Activated naive CD4-positive, alpha-beta T cell treated with anti-CD3 and anti-CD28 coated beads for 36 hours (primary cell): Measurements from ENCODE around the gene ECM2. TPM values are rescaled to one million over a fixed set of nuclear protein-coding genes. Genes with fewer than 3 reads are reported as not detected.

Source experiments
- CTCF ChIA-PET: fragments of 350-600 bp; sonication (Branson Sonifier 250); formaldehyde crosslinking; loops from one replicate; lab custom pipeline; 2021; ENCODE audit warnings: antibody characterized with exemption; lab: Charles Lee
- DNase-seq: peaks from one replicate; pipeline ENCODE4 v3.0.0-alpha.2; 2020
- H3K27ac Mint-ChIP-seq: one replicate; pipeline ENCODE4 v1.8.0; 2021; ENCODE audit warnings: mild to moderate bottlenecking, mixed read lengths
- H3K27me3 Mint-ChIP-seq: one replicate; pipeline ENCODE4 v1.8.0; 2021; ENCODE audit warnings: low read depth, mixed read lengths
- H3K36me3 Mint-ChIP-seq: one replicate; pipeline ENCODE4 v1.8.0; 2021; ENCODE audit warnings: low read depth, mixed read lengths
- H3K4me1 Mint-ChIP-seq: one replicate; pipeline ENCODE4 v1.8.0; 2021; ENCODE audit warnings: low read depth, mixed read lengths
- H3K4me3 Mint-ChIP-seq: one replicate; pipeline ENCODE4 v1.8.0; 2021; ENCODE audit warnings: mild to moderate bottlenecking, moderate library complexity, mixed read lengths
- H3K9me3 Mint-ChIP-seq: one replicate; pipeline ENCODE4 v1.8.0; 2021; ENCODE audit warnings: mixed read lengths
- intact Hi-C: fragments of 100-400 bp; cut with micrococcal nuclease; formaldehyde crosslinking; loops from one replicate; pipeline ENCODE4 v1.15.1; 2023
- microRNA-seq: library from miRNA; unstranded; fragments of <30 nt; microRNA quantifications from one replicate; pipeline ENCODE4 v1.2.0, GENCODE V29; 2022; ENCODE audit warnings: borderline microRNAs expressed, borderline replicate concordance
- total RNA-seq, 2 experiments: library from RNA; stranded (reverse); gene quantifications; one replicate each; pipeline ENCODE4 v1.2.3, GENCODE V29; 2021

ECM2 gene
- total RNA-seq, 2 experiments from 2014 or later, result not detected

- Mint-ChIP-seq H3K27ac (no peak overlapping the region), H3K36me3 (no peaks in the 10 kb centered on the region), H3K4me3 (no peak overlapping the region), H3K9me3 (no peaks in the 10 kb centered on the region), H3K27me3 (no peaks in the 10 kb centered on the region), H3K4me1 (peaks cover 7% of the 10 kb centered on the region)
- CTCF ChIA-PET, result no interaction called here
- intact Hi-C loops, result no loop called here
- DNase-seq, result peak; percentile 21
Measured at GRCh38 chr9:92476962-92477361, 58.8 kb downstream of the ECM2 start.

DNA sequence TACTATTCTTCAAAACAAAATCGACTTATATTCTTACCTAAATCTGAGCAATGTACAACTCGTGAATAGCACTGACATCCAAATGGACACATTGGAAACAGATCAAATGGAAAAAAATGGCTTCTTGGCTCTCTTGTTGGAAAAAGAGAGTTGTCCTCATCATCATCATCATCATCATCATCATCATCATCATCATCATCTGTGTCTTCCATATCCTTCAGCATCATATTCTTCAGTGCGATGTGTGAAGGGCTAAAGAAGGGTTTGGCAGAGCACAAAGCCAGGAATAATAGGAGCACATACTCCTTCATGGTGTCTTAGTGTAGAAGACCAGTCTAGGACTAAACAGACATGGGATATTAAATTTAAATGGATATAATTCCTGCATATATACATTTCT is 61.2 kb downstream of the ECM2 start:
- CTCF ChIA-PET, result no interaction called here
- Mint-ChIP-seq H3K4me3 (no peak overlapping the region), H3K27ac (no peak overlapping the region)

GRCh38 chr9:92468206-92468605 is 67.6 kb downstream of the ECM2 start:
- H3K4me1 Mint-ChIP-seq, result no peaks in the 10 kb centered on the region
- no peak overlapping the region for H3K4me3 Mint-ChIP-seq
- intact Hi-C loops, result no loop called here
- no peaks in the 10 kb centered on the region for H3K27me3 Mint-ChIP-seq
- no peak overlapping the region for H3K27ac Mint-ChIP-seq
- CTCF ChIA-PET, result no interaction called here
- DNase-seq, result no peak
- no peaks in the 10 kb centered on the region for H3K9me3 Mint-ChIP-seq
- H3K36me3 Mint-ChIP-seq, result no peaks in the 10 kb centered on the region

More for the DNA sequence above, 61.2 kb downstream of the ECM2 start:
- intact Hi-C loops, result no loop called here
- H3K27me3 Mint-ChIP-seq, result no peaks in the 10 kb centered on the region
- peaks cover 2% of the 10 kb centered on the region for H3K4me1 Mint-ChIP-seq
- H3K9me3 Mint-ChIP-seq, result no peaks in the 10 kb centered on the region
- no peak for DNase-seq
- no peaks in the 10 kb centered on the region for H3K36me3 Mint-ChIP-seq

DNA sequence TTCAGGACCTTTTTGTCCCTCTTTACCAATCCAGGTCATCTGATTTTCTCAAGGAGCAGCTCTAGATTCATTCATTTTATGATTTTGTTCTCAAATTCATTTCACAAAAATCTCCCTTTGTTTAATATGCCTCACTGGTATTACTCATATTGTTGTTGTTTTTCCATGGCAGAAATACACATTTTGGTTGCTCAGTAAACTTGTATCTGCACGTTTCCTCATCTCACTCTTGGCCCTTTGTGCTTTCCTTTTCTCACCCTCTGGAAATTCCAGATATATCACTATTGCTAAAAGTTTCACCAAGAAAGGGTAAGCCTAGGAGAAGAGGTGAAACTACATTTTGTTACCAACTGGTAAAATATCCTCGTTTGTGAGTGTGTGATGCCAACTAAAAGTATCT is 68.3 kb downstream of the ECM2 start:
- DNase-seq, result no peak
- Mint-ChIP-seq H3K36me3 (no peaks in the 10 kb centered on the region), H3K4me3 (no peak overlapping the region), H3K9me3 (no peaks in the 10 kb centered on the region), H3K27ac (no peak overlapping the region), H3K27me3 (no peaks in the 10 kb centered on the region), H3K4me1 (no peaks in the 10 kb centered on the region)
- intact Hi-C loops, result no loop called here
- CTCF ChIA-PET, result no interaction called here

DNA sequence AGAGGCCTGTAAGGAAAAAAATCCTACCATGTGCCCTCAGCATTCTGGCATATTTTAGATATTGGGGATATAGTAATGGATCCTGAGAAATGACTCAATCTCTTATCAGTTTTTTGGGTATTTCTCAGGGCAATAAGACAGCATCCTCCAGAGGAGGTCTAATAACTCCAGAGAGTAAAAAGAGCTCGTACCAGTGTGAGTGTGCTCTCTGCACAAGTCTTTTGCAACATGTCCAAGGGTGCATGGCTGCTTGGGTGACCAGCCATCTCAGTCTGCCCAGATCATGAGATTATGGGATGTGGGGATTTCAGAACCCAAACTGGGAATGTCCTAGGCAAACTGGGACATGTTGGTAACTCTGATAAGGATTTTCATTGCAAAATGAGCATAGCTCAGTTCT is 68.7 kb downstream of the ECM2 start:
- H3K36me3 Mint-ChIP-seq, result no peaks in the 10 kb centered on the region
- CTCF ChIA-PET, result no interaction called here
- H3K4me3 Mint-ChIP-seq, result no peak overlapping the region
- no peak overlapping the region for H3K27ac Mint-ChIP-seq
- intact Hi-C loops, result no loop called here
- DNase-seq, result no peak
- no peaks in the 10 kb centered on the region for H3K4me1 Mint-ChIP-seq
- no peaks in the 10 kb centered on the region for H3K9me3 Mint-ChIP-seq
- H3K27me3 Mint-ChIP-seq, result no peaks in the 10 kb centered on the region

DNA sequence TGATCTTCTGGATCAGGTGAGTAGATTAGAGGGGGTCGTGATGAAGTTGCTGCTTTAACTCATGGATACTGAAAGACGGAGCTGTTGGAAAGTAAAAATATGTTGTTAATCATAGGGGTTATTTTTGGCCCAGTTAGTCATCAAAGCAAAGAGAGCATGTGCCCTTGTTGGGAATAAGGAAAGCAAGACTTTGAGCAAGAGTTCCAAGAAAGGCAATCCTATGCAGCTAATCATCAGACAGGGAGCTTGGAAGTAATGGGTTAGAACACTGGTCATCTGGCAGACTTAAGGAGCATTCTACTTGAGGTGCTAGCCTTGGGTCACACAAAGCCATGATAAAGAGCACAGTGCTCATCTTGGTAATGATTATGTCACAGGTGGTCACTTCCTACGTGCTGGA is 71.8 kb downstream of the ECM2 start:
- DNase-seq, result no peak
- Mint-ChIP-seq H3K4me1 (no peaks in the 10 kb centered on the region), H3K36me3 (no peaks in the 10 kb centered on the region), H3K27ac (no peak overlapping the region), H3K9me3 (no peaks in the 10 kb centered on the region), H3K4me3 (no peak overlapping the region), H3K27me3 (no peaks in the 10 kb centered on the region)
- CTCF ChIA-PET, result interaction anchor here (1.2 kb wide), 1 partner anchor 19 kb away, joined by 5 read pairs; no protein-coding TSS in a partner anchor
- intact Hi-C loops, result no loop called here

DNA sequence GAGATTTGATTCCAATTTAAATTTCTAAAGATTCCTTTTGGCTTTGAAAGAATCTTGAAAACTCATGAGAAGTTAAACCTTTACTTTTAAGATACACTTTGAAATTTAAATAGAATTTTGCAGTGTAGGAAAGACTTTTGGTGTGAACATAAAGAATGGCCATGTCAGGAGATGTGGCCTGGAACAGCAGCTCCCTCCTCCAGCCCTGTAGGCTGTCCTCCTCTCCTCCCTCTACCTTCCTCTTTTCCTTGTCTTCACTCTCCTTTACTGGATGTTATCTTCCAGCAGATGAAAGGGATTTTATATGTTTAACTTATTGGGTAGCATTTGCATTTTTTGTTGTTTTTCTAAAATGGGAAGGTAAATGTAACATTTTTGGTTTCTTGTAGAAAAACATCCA is 72.4 kb downstream of the ECM2 start:
- no peaks in the 10 kb centered on the region for H3K4me1 Mint-ChIP-seq
- H3K36me3 Mint-ChIP-seq, result no peaks in the 10 kb centered on the region
- intact Hi-C loops, result no loop called here
- H3K4me3 Mint-ChIP-seq, result no peak overlapping the region
- DNase-seq, result no peak
- no peaks in the 10 kb centered on the region for H3K9me3 Mint-ChIP-seq
- no peaks in the 10 kb centered on the region for H3K27me3 Mint-ChIP-seq
- H3K27ac Mint-ChIP-seq, result no peak overlapping the region
- CTCF ChIA-PET, result interaction anchor here (1.2 to 1.4 kb wide), 2 partner anchors 18 to 31 kb away, joined by 3 to 5 read pairs; no protein-coding TSS in a partner anchor

DNA sequence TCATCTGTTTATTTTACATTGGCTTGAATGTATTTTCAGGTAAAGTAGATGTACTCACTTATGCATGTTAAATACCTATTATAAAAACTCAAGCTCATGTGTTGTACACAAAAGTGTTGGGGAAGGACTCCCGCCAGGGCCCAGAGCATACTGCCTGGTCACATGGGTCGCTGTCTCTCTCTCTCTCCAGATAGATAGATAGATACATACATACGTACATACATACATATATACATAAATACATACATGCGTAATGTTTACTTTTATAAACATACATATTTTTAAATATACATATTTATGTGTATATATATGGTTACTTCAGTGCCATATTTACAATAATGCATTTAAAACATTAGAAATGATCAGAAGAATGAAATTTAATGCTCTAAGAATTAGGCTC is 78.2 kb downstream of the ECM2 start:
- no peaks in the 10 kb centered on the region for H3K27me3 Mint-ChIP-seq
- CTCF ChIA-PET, result no interaction called here
- no peaks in the 10 kb centered on the region for H3K4me1 Mint-ChIP-seq
- no peak overlapping the region for H3K27ac Mint-ChIP-seq
- no peak overlapping the region for H3K4me3 Mint-ChIP-seq
- no peaks in the 10 kb centered on the region for H3K36me3 Mint-ChIP-seq
- no peak for DNase-seq
- intact Hi-C loops, result no loop called here
- H3K9me3 Mint-ChIP-seq, result no peaks in the 10 kb centered on the region

GRCh38 chr9:92455217-92455616 is 80.6 kb downstream of the ECM2 start:
- no peaks in the 10 kb centered on the region for H3K27me3 Mint-ChIP-seq
- DNase-seq, result peak; percentile 7
- intact Hi-C loops, result no loop called here
- CTCF ChIA-PET, result interaction anchor here (1.6 kb wide), 1 partner anchor 317 kb away, joined by 4 read pairs; no protein-coding TSS in a partner anchor
- peaks cover 3% of the 10 kb centered on the region for H3K9me3 Mint-ChIP-seq
- H3K36me3 Mint-ChIP-seq, result no peaks in the 10 kb centered on the region
- H3K4me3 Mint-ChIP-seq, result no peak overlapping the region
- H3K27ac Mint-ChIP-seq, result no peak overlapping the region
- no peaks in the 10 kb centered on the region for H3K4me1 Mint-ChIP-seq

GRCh38 chr9:92446536-92446935 is 89.3 kb downstream of the ECM2 start:
- Mint-ChIP-seq H3K27me3 (no peaks in the 10 kb centered on the region), H3K27ac (no peak overlapping the region), H3K9me3 (peaks cover 3% of the 10 kb centered on the region), H3K4me1 (no peaks in the 10 kb centered on the region), H3K36me3 (no peaks in the 10 kb centered on the region), H3K4me3 (no peak overlapping the region)
- intact Hi-C loops, result no loop called here
- CTCF ChIA-PET, result interaction anchor here (0.7 kb wide), 1 partner anchor 9 kb away, joined by 4 read pairs; no protein-coding TSS in a partner anchor
- DNase-seq, result no peak

Small RNA genes within 50 kb of the gene (microRNA-seq; reads per million reads assigned to microRNA genes)
- gene MIR4670, result not detected

Other genes starting within 250 kb of the ECM2 start
- gene IARS1, start 242.3 kb downstream of the ECM2 start, total RNA-seq, result 100 to 1,000 TPM; 271 to 272 TPM
- 10 to 100 TPM; 41.0 to 46.2 TPM for gene NOL8, start 210.6 kb downstream of the ECM2 start, total RNA-seq
- 10 to 100 TPM; 24.9 to 26.5 TPM for gene CENPP, start 210.0 kb downstream of the ECM2 start, total RNA-seq
- gene OGN, start 131.4 kb downstream of the ECM2 start, total RNA-seq, result not detected
- not detected for gene OMD, start 111.5 kb downstream of the ECM2 start, total RNA-seq
- gene ASPN, start 53.5 kb downstream of the ECM2 start, total RNA-seq, result not detected
- gene IPPK, start 134.1 kb upstream of the ECM2 start, total RNA-seq, result 1 to 10 TPM; 7.6 to 8.2 TPM
- gene BICD2, start 228.8 kb upstream of the ECM2 start, total RNA-seq, result 10 to 100 TPM; 11.2 to 12.0 TPM